ENCODE data around the gene CTCFL.

DNA sequence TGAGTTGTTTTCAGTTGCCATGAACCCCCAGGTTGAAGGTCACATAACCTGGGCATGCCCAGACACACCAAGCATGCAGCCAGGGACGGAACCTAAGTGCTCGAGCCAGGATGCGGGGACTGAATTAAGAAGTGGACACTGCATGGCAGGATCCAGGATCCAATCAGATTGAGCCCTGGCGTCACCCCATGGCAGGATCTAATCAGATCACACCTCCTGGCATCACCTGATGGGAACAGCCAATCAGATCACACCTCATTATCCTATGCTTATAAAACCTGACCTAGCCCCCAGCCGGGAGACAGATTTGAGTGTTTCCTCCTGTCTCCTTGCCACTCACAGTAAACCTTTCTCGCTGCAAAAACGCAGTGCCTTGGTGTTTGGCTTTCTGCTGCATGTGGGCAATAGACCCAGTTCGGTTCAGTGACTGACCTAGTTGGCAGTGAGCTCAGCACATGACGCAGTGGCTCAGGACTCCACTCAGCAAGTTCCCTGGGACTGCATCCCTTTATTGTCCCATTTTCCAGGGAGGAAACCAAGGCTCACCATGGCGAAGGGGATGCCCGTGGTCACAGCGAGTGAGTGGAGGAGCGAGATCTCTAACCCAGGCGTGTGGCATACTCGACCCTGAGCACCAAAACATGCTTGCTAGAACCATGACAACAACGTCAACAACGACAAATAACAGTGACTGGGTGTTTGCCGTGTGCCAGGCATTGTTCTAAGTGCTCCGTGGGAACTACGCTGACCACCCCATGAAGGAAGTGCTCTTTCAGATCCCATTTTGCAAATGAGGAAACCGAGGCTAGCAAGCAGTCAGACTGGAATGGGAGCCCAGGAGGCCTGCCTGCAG, 67.5 kb downstream of the CTCFL start:
- TF ChIP-seq, protein P1, sequence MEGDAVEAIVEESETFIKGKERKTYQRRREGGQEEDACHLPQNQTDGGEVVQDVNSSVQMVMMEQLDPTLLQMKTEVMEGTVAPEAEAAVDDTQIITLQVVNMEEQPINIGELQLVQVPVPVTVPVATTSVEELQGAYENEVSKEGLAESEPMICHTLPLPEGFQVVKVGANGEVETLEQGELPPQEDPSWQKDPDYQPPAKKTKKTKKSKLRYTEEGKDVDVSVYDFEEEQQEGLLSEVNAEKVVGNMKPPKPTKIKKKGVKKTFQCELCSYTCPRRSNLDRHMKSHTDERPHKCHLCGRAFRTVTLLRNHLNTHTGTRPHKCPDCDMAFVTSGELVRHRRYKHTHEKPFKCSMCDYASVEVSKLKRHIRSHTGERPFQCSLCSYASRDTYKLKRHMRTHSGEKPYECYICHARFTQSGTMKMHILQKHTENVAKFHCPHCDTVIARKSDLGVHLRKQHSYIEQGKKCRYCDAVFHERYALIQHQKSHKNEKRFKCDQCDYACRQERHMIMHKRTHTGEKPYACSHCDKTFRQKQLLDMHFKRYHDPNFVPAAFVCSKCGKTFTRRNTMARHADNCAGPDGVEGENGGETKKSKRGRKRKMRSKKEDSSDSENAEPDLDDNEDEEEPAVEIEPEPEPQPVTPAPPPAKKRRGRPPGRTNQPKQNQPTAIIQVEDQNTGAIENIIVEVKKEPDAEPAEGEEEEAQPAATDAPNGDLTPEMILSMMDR (IDR thresholded peaks at IDR 0.05; ENCODE audit: poor library complexity, severe bottlenecking), result no peak
- TF ChIP-seq RAD21 (conservative IDR thresholded peaks at IDR 0.05) (no peak), POLR2AphosphoS5 (IDR thresholded peaks at IDR 0.05) (no peak), SMC3 (conservative IDR thresholded peaks at IDR 0.05; ENCODE audit: poor library complexity) (no peak), EZH2 (IDR thresholded peaks at IDR 0.05; ENCODE audit: borderline replicate concordance, insufficient read depth, low read length, poor library complexity, severe bottlenecking) (no peak), EP300 (conservative IDR thresholded peaks at IDR 0.05; ENCODE audit: poor library complexity, severe bottlenecking) (no peak), MXI1 (conservative IDR thresholded peaks at IDR 0.05; ENCODE audit: poor library complexity, severe bottlenecking) (no peak)
- TF ChIP-seq, protein P2, sequence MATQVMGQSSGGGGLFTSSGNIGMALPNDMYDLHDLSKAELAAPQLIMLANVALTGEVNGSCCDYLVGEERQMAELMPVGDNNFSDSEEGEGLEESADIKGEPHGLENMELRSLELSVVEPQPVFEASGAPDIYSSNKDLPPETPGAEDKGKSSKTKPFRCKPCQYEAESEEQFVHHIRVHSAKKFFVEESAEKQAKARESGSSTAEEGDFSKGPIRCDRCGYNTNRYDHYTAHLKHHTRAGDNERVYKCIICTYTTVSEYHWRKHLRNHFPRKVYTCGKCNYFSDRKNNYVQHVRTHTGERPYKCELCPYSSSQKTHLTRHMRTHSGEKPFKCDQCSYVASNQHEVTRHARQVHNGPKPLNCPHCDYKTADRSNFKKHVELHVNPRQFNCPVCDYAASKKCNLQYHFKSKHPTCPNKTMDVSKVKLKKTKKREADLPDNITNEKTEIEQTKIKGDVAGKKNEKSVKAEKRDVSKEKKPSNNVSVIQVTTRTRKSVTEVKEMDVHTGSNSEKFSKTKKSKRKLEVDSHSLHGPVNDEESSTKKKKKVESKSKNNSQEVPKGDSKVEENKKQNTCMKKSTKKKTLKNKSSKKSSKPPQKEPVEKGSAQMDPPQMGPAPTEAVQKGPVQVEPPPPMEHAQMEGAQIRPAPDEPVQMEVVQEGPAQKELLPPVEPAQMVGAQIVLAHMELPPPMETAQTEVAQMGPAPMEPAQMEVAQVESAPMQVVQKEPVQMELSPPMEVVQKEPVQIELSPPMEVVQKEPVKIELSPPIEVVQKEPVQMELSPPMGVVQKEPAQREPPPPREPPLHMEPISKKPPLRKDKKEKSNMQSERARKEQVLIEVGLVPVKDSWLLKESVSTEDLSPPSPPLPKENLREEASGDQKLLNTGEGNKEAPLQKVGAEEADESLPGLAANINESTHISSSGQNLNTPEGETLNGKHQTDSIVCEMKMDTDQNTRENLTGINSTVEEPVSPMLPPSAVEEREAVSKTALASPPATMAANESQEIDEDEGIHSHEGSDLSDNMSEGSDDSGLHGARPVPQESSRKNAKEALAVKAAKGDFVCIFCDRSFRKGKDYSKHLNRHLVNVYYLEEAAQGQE (IDR thresholded peaks at IDR 0.05; ENCODE audit: borderline replicate concordance), result no peak

Data from neural cell (in vitro differentiated cells).